Ecto neural progenitor cell (in vitro differentiated cells): ENCODE results near the gene ARPC5L.
"Not testable (repeated sequence)": the region's sequence is repeated elsewhere in the genome, so short reads cannot be mapped to it uniquely, and the experiment has no call there.

Experiments
- DNase-seq: peaks from one replicate; pipeline ENCODE4 v3.0.0-alpha.2; 2018; ENCODE audit warnings: low spot score

Gene ARPC5L

DNA sequence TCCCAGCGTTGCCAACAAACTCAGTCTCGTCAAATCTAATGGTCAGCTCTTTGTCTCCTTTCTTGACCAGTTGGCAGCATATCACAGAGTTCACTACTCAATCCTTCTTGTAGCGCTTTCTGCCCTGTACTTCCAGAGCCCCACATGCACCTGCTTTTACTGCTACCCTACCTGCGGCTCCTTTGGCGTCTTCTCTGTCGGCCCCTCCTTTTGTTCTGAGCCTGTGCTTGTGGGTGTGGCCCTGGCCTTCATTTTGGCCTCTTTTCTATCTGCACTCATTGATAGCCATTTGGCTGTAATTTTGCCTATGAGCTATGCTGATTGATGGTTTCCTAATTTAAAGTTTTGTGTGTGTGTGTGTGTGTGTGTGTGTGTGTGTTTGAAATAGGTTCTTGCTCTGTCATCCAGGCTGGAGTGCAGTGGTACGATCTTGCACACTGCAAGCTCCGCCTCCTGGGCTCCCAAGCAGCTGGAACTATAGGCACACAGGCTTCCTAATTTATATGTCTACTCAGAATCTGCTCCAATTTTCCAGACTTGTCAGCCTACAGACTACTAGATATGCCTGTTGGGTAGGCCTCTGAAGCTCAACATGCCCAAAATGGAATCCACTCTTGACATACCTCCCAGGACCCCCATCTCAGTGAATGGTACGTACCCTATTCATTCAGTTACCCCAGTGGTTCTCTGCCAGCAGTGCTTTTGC is 32.3 kb downstream of the ARPC5L start:
- DNase-seq, result no peak

GRCh38 chr9:124894741-124895170 is 32.8 kb downstream of the ARPC5L start:
- DNase-seq, result no peak

DNA sequence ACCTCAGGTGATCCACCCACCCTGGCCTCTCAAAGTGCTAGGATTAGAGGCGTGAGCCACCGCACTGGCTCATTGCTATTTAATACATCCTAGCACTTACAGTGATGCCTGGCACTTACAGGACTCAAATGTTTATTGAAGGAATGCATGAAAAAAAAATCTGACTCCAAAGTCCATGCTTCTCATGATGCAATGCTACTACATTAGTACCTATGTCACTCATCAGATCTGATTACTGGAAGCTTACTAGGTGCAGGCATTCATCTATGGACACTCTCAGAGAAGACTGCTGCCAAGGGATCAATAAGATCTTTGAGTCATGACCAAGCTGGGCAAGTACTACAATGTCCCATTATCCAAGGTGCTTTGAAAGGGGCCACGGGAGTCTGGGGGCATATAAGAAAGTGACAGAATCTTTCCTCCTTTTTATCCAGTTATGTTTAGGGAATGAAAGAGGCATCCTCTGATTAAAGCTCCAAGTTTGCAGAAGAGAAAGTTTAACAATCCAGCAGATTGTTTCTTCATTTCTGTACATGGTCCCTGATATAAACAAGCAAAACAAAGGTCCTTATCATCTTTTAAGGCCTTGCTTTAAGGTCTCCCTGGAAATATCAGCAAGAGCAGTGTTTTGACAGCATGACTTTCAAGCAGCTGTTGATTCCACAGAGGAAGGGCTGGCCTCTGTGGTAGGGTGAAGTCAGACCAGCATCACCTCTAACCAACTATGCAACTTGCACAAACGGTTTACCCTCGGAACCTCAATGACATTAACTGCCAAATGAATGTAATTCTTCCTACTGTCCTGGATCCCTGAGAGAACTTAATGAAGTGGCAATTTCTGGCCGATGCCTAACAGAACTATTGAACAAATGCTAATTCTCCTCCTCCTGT is 35.9 kb downstream of the ARPC5L start:
- no peak for DNase-seq

GRCh38 chr9:124899845-124900244 is 37.9 kb downstream of the ARPC5L start:
- DNase-seq, result no peak

DNA sequence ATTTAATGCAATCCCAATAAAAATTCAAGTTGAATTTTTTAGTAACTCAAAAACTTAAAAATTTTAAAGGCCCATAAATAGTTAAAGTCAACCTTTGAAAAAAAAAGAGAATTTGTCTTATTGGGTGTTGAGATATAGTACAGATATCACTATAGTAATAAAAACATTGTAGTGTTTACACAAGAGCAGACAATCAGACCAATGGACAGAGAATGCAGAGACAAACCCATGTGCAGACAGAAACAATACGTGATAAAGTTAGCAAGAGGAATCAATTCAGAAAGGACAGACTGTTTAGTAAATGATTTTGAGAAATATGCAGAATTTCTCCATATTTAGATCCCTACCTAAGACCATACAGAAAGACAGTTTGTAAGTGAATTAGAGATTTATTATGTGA is 45.0 kb downstream of the ARPC5L start:
- no peak for DNase-seq

DNA sequence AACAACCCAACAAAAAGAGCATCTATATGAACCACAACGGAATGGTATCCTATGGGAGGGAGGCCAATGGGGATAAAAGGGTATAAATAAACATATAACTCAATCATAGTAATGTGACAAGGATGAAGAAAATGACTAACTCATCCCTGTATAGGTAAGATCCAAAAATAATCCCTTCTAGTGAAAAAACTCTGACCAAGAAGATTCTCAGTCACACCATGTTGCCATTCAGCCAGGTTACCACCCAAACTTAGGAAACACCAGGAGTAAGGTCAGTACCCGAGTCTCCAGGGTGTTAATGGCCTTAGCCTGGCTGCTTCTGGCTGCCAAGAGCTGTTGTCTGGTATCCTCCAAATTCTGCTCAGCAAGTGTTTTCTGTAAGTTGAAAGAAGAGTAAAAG is 46.2 kb downstream of the ARPC5L start:
- DNase-seq, result no peak

DNA sequence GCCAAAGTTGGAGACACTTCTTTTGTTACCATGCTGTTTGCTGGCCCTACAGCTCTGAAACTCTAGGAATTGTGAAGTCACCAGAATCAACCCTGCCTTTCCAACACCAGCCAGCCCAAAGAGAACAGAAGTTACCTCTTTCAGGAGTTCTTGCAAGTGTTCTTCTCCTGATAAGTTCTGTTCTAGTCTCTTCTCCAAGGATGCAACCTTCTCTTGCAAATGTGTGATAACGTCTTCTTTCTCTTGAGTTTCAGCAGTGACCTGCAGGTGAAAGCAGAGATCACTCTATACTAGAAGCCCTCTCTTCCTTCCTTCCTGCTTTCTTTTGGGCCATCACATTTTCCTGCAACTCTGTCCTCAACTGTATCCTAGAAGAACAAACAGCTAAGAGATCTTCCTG is 49.8 kb downstream of the ARPC5L start:
- no peak for DNase-seq

GRCh38 chr9:124913378-124913777 is 51.4 kb downstream of the ARPC5L start:
- DNase-seq, result no peak

DNA sequence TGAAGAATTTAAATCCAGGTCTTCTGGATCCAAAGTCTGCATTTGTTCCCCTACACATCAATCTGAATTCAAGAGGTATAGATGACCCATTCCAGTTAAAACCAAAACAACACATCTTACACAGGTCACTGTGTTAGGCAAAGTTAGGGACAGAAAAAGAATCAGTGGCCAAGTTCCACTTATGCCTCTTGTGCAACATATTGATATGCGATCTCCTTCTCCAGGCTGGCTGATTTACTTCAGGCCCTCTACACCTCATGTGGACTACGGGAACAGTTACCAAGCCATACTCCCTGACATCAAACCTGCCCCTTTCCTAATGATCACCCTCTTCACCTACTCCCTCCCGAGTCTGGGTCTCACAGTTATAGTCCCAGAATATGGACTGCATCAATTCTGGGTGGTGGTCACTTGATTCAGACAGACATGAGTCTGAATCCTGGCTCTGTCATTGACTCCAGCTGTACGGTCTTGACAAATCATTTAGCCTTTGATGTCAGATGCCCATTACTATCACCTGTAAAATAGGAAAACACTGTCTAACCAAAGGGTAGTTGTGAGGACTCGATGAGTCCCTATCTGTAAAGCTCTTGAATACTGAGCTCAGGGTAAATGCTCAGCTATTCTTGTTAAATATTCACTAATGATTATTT is 52.9 kb downstream of the ARPC5L start:
- no peak for DNase-seq

DNA sequence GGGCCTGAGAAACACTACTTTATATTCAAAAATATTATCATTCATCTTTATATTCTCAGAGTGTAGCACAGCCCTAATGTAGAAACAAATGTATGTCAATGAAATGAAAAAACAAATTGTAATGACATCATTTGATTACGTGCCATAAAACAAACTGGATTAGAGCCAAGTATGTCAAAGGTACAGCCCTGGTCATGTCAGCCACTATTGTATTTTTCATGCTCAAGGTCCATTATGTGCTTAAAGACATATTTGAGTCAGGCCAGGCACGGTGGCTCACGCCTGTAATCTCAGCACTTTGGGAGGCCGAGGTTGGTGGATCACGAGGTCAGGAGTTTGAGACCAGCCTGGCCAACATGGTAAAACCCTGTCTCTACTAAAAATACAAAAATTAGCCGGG is 58.5 kb downstream of the ARPC5L start:
- not testable (repeated sequence) for DNase-seq
